A549 (cell line): ENCODE measurements around the gene TMEM273.

Experiments used
- CBX2 ChIP-seq: fragments of 200-600 bp; sonication (generic); IDR thresholded peaks from 2 replicates; pipeline ENCODE4 v1.6.1; 2016; ENCODE audit warnings: low read depth, mild to moderate bottlenecking, borderline replicate concordance
- GATA3 ChIP-seq: IDR thresholded peaks from 2 replicates; pipeline ENCODE4 v1.6.1; 2012; ENCODE audit warnings: borderline replicate concordance
- JUNB ChIP-seq: fragments of >200 bp; sonication (Bioruptor Twin); formaldehyde crosslinking; IDR thresholded peaks from 2 replicates; pipeline ENCODE4 v1.6.1; 2016
- KDM5A ChIP-seq: fragments of 200-600 bp; sonication (generic); IDR thresholded peaks from 2 replicates; pipeline ENCODE4 v1.6.1; 2016; ENCODE audit warnings: antibody characterized with exemption, mild to moderate bottlenecking
- MYC ChIP-seq: IDR thresholded peaks from 2 replicates; pipeline ENCODE4 v1.6.1; 2012; ENCODE audit warnings: mild to moderate bottlenecking, inconsistent platforms, low read length, improper control_type of control experiment, borderline replicate concordance
- NR3C1 ChIP-seq: fragments of >200 bp; sonication (Bioruptor Twin); formaldehyde crosslinking; IDR thresholded peaks from 3 replicates; pipeline ENCODE4 v1.6.1; 2017
- POLR2A ChIP-seq: IDR thresholded peaks from 2 replicates; pipeline ENCODE4 v1.6.1; 2012; ENCODE audit warnings: mild to moderate bottlenecking, low read length
- RNF2 ChIP-seq: fragments of 200-600 bp; sonication (generic); IDR thresholded peaks from 2 replicates; pipeline ENCODE4 v1.6.1; 2016; ENCODE audit warnings: low read depth, mild to moderate bottlenecking, antibody characterized with exemption, moderate library complexity, borderline replicate concordance
- ZNF302 ChIP-seq: fragments of 250-450 bp; sonication (Bioruptor Pico); IDR thresholded peaks from 2 replicates; pipeline ENCODE4 v1.9.0; 2021; ENCODE audit warnings: inconsistent platforms, mild to moderate bottlenecking, moderate library complexity
- TF ChIP-seq, protein P1 (sequence below): fragments of 450-650 bp; IDR thresholded peaks from 2 replicates; pipeline ENCODE4 v1.6.1; 2014; ENCODE audit warnings: antibody characterized with exemption
- TF ChIP-seq, protein P2 (sequence below): fragments of >200 bp; sonication (Bioruptor Twin); formaldehyde crosslinking; IDR thresholded peaks from 3 replicates; pipeline ENCODE4 v1.5.1; 2016

DNA sequence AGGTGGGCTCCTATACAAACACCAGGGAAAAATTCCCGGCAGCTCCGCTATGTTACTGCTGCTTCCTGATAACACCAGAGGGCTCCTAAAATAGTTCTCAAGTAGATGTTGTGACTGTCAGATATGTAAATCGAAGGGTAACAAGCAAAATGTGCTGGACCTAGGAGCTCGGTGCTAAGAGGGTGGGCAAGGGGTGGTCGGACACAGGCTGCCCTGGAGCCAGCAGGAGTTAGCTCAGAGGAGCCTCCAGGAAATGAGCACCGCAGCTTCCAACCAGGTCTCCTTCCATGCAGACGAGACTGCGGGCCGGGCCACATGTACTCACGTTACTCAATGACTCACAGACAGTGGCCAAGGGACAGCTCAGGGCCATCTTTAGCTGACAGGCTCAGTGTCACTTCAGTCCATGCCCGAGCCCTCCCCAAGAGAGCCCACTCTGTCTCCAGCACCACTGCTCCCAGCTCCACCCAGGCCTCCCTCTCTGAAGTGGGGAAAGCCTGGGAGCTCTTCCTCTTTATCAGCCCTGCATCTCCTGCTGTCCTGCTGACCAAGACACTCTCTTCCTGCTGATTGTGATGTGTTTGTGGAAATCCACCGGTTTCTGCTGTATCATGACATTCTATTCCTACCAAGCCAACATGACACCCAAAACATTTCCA lies 37.2 kb upstream of the TMEM273 start:
- TF ChIP-seq, protein P1, sequence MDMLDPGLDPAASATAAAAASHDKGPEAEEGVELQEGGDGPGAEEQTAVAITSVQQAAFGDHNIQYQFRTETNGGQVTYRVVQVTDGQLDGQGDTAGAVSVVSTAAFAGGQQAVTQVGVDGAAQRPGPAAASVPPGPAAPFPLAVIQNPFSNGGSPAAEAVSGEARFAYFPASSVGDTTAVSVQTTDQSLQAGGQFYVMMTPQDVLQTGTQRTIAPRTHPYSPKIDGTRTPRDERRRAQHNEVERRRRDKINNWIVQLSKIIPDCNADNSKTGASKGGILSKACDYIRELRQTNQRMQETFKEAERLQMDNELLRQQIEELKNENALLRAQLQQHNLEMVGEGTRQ: no peak
- TF ChIP-seq, protein P2, sequence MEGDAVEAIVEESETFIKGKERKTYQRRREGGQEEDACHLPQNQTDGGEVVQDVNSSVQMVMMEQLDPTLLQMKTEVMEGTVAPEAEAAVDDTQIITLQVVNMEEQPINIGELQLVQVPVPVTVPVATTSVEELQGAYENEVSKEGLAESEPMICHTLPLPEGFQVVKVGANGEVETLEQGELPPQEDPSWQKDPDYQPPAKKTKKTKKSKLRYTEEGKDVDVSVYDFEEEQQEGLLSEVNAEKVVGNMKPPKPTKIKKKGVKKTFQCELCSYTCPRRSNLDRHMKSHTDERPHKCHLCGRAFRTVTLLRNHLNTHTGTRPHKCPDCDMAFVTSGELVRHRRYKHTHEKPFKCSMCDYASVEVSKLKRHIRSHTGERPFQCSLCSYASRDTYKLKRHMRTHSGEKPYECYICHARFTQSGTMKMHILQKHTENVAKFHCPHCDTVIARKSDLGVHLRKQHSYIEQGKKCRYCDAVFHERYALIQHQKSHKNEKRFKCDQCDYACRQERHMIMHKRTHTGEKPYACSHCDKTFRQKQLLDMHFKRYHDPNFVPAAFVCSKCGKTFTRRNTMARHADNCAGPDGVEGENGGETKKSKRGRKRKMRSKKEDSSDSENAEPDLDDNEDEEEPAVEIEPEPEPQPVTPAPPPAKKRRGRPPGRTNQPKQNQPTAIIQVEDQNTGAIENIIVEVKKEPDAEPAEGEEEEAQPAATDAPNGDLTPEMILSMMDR: no peak
- TF ChIP-seq MYC: no peak
- no peak for TF ChIP-seq GATA3
- no peak for TF ChIP-seq POLR2A
- no peak for TF ChIP-seq JUNB
- TF ChIP-seq KDM5A: no peak
- TF ChIP-seq CBX2: no peak
- TF ChIP-seq NR3C1: no peak
- no peak for TF ChIP-seq RNF2
- no peak for TF ChIP-seq ZNF302 (CRISPR knock-in tag)
